HepG2 (cell line): Measurements from ENCODE around the gene RARRES1.

ENCODE experiments used
- CC2D1A ChIP-seq: sonication (generic); formaldehyde crosslinking; IDR thresholded peaks from 2 replicates; pipeline ENCODE4 v1.8.1; 2023; ENCODE audit warnings: mild to moderate bottlenecking, missing genetic modification reagents
- CHD4 ChIP-seq: fragments of 200-600 bp; sonication (generic); IDR thresholded peaks from 2 replicates; pipeline ENCODE4 v1.7.0; 2017; ENCODE audit warnings: mild to moderate bottlenecking, low read length, borderline replicate concordance
- EP300 ChIP-seq, 3 experiments: sonication (generic) in 1 of 3; formaldehyde crosslinking in 1 of 3; IDR thresholded peaks; 2 replicates each; pipeline versions ENCODE4 v1.5.1 to v1.6.1; 2011 to 2020; ENCODE audit warnings: low read depth in 2 of 3, low read length in 2 of 3, borderline replicate concordance in 1 of 3, improper control_type of control experiment in 1 of 3, mild to moderate bottlenecking in 1 of 3, missing genetic modification reagents in 1 of 3, moderate library complexity in 1 of 3
- MTA3 ChIP-seq: sonication (generic); formaldehyde crosslinking; IDR thresholded peaks from 2 replicates; pipeline ENCODE4 v1.4.0; 2020; ENCODE audit warnings: missing genetic modification reagents
- MYC ChIP-seq: sonication (generic); formaldehyde crosslinking; IDR thresholded peaks from 2 replicates; pipeline ENCODE4 v1.9.0; 2021; ENCODE audit warnings: missing genetic modification reagents, borderline replicate concordance
- NFAT5 ChIP-seq: sonication (generic); formaldehyde crosslinking; IDR thresholded peaks from 2 replicates; pipeline ENCODE4 v1.4.0; 2020; ENCODE audit warnings: missing genetic modification reagents
- NR2F1 ChIP-seq, 2 experiments: fragments of 450-650 bp in 1 of 2; formaldehyde crosslinking in 1 of 2; IDR thresholded peaks; 2 replicates each; pipeline versions ENCODE4 v1.5.0 to v1.6.1; 2016 to 2020; ENCODE audit warnings: mild to moderate bottlenecking in 1 of 2, missing compliant biosample characterization in 1 of 2, missing genetic modification reagents in 1 of 2, moderate library complexity in 1 of 2
- SMAD1 ChIP-seq: sonication (generic); formaldehyde crosslinking; IDR thresholded peaks from 2 replicates; pipeline ENCODE4 v1.4.0; 2020; ENCODE audit warnings: missing genetic modification reagents, low read depth, mild to moderate bottlenecking, borderline replicate concordance
- SMARCC2 ChIP-seq: fragments of 450-650 bp; IDR thresholded peaks from 2 replicates; pipeline ENCODE4 v1.6.1; 2017; ENCODE audit warnings: antibody characterized with exemption, mild to moderate bottlenecking
- ZNF816 ChIP-seq: sonication (generic); formaldehyde crosslinking; IDR thresholded peaks from 2 replicates; pipeline ENCODE4 v1.8.0; 2022; ENCODE audit warnings: missing genetic modification reagents, mild to moderate bottlenecking, borderline replicate concordance
- TF ChIP-seq, protein P1 (sequence below): sonication (generic); formaldehyde crosslinking; IDR thresholded peaks from 2 replicates; pipeline ENCODE4 v1.4.0; 2020; ENCODE audit warnings: mild to moderate bottlenecking, missing genetic modification reagents
- TF ChIP-seq, protein P2 (sequence below), 2 experiments: IDR thresholded peaks; 2 replicates each; pipeline ENCODE4 v1.6.1; 2011 to 2012; ENCODE audit warnings: low read length in 2 of 2, borderline replicate concordance in 1 of 2, low read depth in 1 of 2, mild to moderate bottlenecking in 1 of 2, moderate library complexity in 1 of 2
- TF ChIP-seq, protein P3 (sequence below): IDR thresholded peaks from 2 replicates; pipeline ENCODE4 v1.6.1; 2016; ENCODE audit warnings: low read depth, control low read depth

- TF ChIP-seq SMARCC2, result no peak
- no peak for TF ChIP-seq ZNF816 (CRISPR knock-in tag)
- no peak for TF ChIP-seq MTA3 (CRISPR knock-in tag)
- no peak for TF ChIP-seq CC2D1A
- no peak for TF ChIP-seq SMAD1 (CRISPR knock-in tag)
- TF ChIP-seq EP300 (IDR thresholded peaks at IDR 0.05; ENCODE audit: low read depth in 2 of 2, low read length in 2 of 2), result no peak
- no peak for TF ChIP-seq EP300 (CRISPR knock-in tag; IDR thresholded peaks at IDR 0.05; ENCODE audit: borderline replicate concordance)
- TF ChIP-seq, protein P1, sequence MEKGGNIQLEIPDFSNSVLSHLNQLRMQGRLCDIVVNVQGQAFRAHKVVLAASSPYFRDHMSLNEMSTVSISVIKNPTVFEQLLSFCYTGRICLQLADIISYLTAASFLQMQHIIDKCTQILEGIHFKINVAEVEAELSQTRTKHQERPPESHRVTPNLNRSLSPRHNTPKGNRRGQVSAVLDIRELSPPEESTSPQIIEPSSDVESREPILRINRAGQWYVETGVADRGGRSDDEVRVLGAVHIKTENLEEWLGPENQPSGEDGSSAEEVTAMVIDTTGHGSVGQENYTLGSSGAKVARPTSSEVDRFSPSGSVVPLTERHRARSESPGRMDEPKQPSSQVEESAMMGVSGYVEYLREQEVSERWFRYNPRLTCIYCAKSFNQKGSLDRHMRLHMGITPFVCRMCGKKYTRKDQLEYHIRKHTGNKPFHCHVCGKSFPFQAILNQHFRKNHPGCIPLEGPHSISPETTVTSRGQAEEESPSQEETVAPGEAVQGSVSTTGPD (CRISPR knock-in tag), result no peak
- TF ChIP-seq NR2F1 (CRISPR knock-in tag; IDR thresholded peaks at IDR 0.05), result no peak
- TF ChIP-seq, protein P2, sequence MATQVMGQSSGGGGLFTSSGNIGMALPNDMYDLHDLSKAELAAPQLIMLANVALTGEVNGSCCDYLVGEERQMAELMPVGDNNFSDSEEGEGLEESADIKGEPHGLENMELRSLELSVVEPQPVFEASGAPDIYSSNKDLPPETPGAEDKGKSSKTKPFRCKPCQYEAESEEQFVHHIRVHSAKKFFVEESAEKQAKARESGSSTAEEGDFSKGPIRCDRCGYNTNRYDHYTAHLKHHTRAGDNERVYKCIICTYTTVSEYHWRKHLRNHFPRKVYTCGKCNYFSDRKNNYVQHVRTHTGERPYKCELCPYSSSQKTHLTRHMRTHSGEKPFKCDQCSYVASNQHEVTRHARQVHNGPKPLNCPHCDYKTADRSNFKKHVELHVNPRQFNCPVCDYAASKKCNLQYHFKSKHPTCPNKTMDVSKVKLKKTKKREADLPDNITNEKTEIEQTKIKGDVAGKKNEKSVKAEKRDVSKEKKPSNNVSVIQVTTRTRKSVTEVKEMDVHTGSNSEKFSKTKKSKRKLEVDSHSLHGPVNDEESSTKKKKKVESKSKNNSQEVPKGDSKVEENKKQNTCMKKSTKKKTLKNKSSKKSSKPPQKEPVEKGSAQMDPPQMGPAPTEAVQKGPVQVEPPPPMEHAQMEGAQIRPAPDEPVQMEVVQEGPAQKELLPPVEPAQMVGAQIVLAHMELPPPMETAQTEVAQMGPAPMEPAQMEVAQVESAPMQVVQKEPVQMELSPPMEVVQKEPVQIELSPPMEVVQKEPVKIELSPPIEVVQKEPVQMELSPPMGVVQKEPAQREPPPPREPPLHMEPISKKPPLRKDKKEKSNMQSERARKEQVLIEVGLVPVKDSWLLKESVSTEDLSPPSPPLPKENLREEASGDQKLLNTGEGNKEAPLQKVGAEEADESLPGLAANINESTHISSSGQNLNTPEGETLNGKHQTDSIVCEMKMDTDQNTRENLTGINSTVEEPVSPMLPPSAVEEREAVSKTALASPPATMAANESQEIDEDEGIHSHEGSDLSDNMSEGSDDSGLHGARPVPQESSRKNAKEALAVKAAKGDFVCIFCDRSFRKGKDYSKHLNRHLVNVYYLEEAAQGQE (IDR thresholded peaks at IDR 0.05; ENCODE audit: borderline replicate concordance in 1 of 2, low read depth in 1 of 2, low read length in 2 of 2), result no peak
- TF ChIP-seq CHD4, result no peak
- no peak for TF ChIP-seq MYC (CRISPR knock-in tag)
- TF ChIP-seq, protein P3, sequence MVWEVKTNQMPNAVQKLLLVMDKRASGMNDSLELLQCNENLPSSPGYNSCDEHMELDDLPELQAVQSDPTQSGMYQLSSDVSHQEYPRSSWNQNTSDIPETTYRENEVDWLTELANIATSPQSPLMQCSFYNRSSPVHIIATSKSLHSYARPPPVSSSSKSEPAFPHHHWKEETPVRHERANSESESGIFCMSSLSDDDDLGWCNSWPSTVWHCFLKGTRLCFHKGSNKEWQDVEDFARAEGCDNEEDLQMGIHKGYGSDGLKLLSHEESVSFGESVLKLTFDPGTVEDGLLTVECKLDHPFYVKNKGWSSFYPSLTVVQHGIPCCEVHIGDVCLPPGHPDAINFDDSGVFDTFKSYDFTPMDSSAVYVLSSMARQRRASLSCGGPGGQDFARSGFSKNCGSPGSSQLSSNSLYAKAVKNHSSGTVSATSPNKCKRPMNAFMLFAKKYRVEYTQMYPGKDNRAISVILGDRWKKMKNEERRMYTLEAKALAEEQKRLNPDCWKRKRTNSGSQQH, result no peak
- TF ChIP-seq NFAT5 (CRISPR knock-in tag), result no peak
These were observed 7.4 kb upstream of the RARRES1 start for GRCh38 chr3:158739661-158740060.
